Neural cell (in vitro differentiated cells): ENCODE data around the gene UBE2N.

Experiments
- EP300 ChIP-seq: fragments of 450-650 bp; conservative IDR thresholded peaks from 2 replicates; pipeline ENCODE4 v1.6.1; 2014; ENCODE audit warnings: antibody characterized with exemption, mild to moderate bottlenecking, moderate library complexity; ENCODE audit not compliant: poor library complexity, severe bottlenecking
- EZH2 ChIP-seq: fragments of 200-600, 300-800 bp; shearing (Covaris generic), sonication (generic); IDR thresholded peaks from 2 replicates; pipeline ENCODE4 v1.6.1; 2014; ENCODE audit warnings: antibody characterized with exemption, low read length, borderline replicate concordance, mild to moderate bottlenecking; ENCODE audit not compliant: insufficient read depth, poor library complexity, severe bottlenecking
- MXI1 ChIP-seq: fragments of 450-650 bp; conservative IDR thresholded peaks from 2 replicates; pipeline ENCODE4 v1.6.1; 2014; ENCODE audit warnings: antibody characterized with exemption, mild to moderate bottlenecking; ENCODE audit not compliant: poor library complexity, severe bottlenecking
- POLR2AphosphoS5 ChIP-seq: IDR thresholded peaks from 2 replicates; pipeline ENCODE4 v1.6.1; 2012
- RAD21 ChIP-seq: fragments of 450-650 bp; conservative IDR thresholded peaks from 2 replicates; pipeline ENCODE4 v1.6.1; 2014; ENCODE audit warnings: antibody characterized with exemption, mild to moderate bottlenecking, moderate library complexity
- SMC3 ChIP-seq: fragments of 450-650 bp; conservative IDR thresholded peaks from 2 replicates; pipeline ENCODE4 v1.6.1; 2014; ENCODE audit warnings: antibody characterized with exemption, mild to moderate bottlenecking, moderate library complexity; ENCODE audit not compliant: poor library complexity
- TAF1 ChIP-seq: IDR thresholded peaks from 2 replicates; pipeline ENCODE4 v1.6.1; 2012; ENCODE audit warnings: low read depth
- TF ChIP-seq, protein P1 (sequence below): fragments of 450-650 bp; IDR thresholded peaks from 2 replicates; pipeline ENCODE4 v1.5.1; 2014; ENCODE audit warnings: antibody characterized with exemption, mild to moderate bottlenecking, moderate library complexity; ENCODE audit not compliant: poor library complexity, severe bottlenecking
- TF ChIP-seq, protein P2 (sequence below): IDR thresholded peaks from 2 replicates; pipeline ENCODE4 v1.6.1; 2012; ENCODE audit warnings: borderline replicate concordance

DNA sequence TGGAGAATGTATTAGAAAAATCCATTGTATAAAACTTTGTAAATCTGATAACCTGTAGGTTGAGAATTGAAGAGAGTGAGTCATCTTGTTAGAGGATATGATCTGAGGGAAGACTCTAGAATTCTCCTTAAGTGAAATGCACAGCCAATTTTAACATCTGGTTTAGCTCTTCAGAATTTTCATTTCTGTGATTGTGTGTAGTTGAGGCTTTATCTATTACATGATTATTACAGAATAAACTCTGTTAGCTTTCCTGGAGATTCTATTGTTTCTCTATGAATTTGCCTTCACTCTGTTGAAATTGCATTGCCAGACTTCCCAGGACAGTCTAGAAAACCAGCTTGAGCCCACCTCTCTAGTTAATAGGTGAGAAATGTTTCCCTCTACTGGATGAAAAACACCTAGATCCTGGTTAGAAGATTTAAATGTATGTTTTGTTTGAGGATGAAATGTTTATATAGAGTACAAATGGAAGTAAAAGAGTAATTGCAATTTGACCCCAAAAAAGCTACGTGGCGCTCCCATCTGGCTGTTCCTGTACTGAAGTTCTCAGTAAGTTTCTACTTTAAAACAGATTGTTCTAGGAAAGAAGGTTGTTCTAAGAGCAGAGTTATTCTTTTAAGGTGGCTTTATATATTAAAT, 61.1 kb downstream of the UBE2N start:
- TF ChIP-seq EZH2 (no peak), RAD21 (peak; percentile 79), POLR2AphosphoS5 (no peak), TAF1 (no peak), SMC3 (peak; percentile 83), EP300 (no peak), MXI1 (no peak)
- TF ChIP-seq, protein P1, sequence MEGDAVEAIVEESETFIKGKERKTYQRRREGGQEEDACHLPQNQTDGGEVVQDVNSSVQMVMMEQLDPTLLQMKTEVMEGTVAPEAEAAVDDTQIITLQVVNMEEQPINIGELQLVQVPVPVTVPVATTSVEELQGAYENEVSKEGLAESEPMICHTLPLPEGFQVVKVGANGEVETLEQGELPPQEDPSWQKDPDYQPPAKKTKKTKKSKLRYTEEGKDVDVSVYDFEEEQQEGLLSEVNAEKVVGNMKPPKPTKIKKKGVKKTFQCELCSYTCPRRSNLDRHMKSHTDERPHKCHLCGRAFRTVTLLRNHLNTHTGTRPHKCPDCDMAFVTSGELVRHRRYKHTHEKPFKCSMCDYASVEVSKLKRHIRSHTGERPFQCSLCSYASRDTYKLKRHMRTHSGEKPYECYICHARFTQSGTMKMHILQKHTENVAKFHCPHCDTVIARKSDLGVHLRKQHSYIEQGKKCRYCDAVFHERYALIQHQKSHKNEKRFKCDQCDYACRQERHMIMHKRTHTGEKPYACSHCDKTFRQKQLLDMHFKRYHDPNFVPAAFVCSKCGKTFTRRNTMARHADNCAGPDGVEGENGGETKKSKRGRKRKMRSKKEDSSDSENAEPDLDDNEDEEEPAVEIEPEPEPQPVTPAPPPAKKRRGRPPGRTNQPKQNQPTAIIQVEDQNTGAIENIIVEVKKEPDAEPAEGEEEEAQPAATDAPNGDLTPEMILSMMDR, result peak; percentile 76
- TF ChIP-seq, protein P2, sequence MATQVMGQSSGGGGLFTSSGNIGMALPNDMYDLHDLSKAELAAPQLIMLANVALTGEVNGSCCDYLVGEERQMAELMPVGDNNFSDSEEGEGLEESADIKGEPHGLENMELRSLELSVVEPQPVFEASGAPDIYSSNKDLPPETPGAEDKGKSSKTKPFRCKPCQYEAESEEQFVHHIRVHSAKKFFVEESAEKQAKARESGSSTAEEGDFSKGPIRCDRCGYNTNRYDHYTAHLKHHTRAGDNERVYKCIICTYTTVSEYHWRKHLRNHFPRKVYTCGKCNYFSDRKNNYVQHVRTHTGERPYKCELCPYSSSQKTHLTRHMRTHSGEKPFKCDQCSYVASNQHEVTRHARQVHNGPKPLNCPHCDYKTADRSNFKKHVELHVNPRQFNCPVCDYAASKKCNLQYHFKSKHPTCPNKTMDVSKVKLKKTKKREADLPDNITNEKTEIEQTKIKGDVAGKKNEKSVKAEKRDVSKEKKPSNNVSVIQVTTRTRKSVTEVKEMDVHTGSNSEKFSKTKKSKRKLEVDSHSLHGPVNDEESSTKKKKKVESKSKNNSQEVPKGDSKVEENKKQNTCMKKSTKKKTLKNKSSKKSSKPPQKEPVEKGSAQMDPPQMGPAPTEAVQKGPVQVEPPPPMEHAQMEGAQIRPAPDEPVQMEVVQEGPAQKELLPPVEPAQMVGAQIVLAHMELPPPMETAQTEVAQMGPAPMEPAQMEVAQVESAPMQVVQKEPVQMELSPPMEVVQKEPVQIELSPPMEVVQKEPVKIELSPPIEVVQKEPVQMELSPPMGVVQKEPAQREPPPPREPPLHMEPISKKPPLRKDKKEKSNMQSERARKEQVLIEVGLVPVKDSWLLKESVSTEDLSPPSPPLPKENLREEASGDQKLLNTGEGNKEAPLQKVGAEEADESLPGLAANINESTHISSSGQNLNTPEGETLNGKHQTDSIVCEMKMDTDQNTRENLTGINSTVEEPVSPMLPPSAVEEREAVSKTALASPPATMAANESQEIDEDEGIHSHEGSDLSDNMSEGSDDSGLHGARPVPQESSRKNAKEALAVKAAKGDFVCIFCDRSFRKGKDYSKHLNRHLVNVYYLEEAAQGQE, result no peak
